SU-DHL-6 (cell line): Measurements from ENCODE around the gene LEMD3.
A peak's percentile ranks its signal among the peaks of the same experiment; 100 is the strongest.

ENCODE experiments used
- H2AFZ ChIP-seq: fragments of 200-600 bp; sonication (generic); 2 replicates; pipeline ENCODE4 v1.6.1; 2014; ENCODE audit warnings: low read depth, mild to moderate bottlenecking, moderate library complexity, mixed read lengths, antibody characterized with exemption, low read length; ENCODE audit not compliant: severe bottlenecking
- H3F3A ChIP-seq: fragments of 200-600 bp; shearing (Covaris generic); 2 replicates; pipeline ENCODE4 v1.6.0; 2016; ENCODE audit warnings: antibody characterized with exemption, mild to moderate bottlenecking; ENCODE audit not compliant: insufficient read depth
- H3K27ac ChIP-seq: fragments of 200-600 bp; sonication (generic); 2 replicates; pipeline ENCODE4 v1.5.1; 2016; ENCODE audit warnings: low read depth, mild to moderate bottlenecking, low read length, moderate library complexity, mixed read lengths
- H3K27me3 ChIP-seq: fragments of 200-600 bp; sonication (generic), shearing (Covaris generic); 2 replicates; pipeline ENCODE4 v1.6.0; 2014; ENCODE audit warnings: mild to moderate bottlenecking, low read length
- H3K36me3 ChIP-seq: fragments of 200-600 bp; sonication (generic); 2 replicates; pipeline ENCODE4 v1.6.1; 2014; ENCODE audit warnings: mild to moderate bottlenecking, low read length, mixed read lengths
- H3K4me2 ChIP-seq: fragments of 300-600, 200-600 bp; shearing (Covaris generic), sonication (generic); 2 replicates; pipeline ENCODE4 v1.6.0; 2014; ENCODE audit warnings: low read length, low read depth, mild to moderate bottlenecking; ENCODE audit not compliant: poor library complexity, severe bottlenecking
- H3K4me3 ChIP-seq: fragments of 200-600 bp; sonication (generic); 2 replicates; pipeline ENCODE4 v1.5.1; 2014; ENCODE audit warnings: antibody characterized with exemption, low read length, mild to moderate bottlenecking, mixed read lengths; ENCODE audit not compliant: insufficient read depth, poor library complexity, severe bottlenecking
- H3K79me2 ChIP-seq: fragments of 200-600 bp; sonication (generic); 2 replicates; pipeline ENCODE4 v1.6.1; 2014; ENCODE audit warnings: mild to moderate bottlenecking, low read length, moderate library complexity; ENCODE audit not compliant: insufficient read depth
- H3K9ac ChIP-seq: fragments of 200-600 bp; sonication (generic); 2 replicates; pipeline ENCODE4 v1.7.0; 2014; ENCODE audit warnings: mild to moderate bottlenecking, low read length
- H3K9me2 ChIP-seq: fragments of 200-600 bp; sonication (generic); replicated peaks from 2 replicates; pipeline ENCODE4 v1.6.1; 2014; ENCODE audit warnings: low read length; ENCODE audit not compliant: insufficient read depth
- H3K9me3 ChIP-seq: fragments of 200-600 bp; sonication (generic); 2 replicates; pipeline ENCODE4 v1.6.1; 2014; ENCODE audit warnings: low read length, mixed read lengths; ENCODE audit not compliant: insufficient read depth
- H4K20me1 ChIP-seq: fragments of 200-600 bp; sonication (generic); 2 replicates; pipeline ENCODE4 v1.6.1; 2014; ENCODE audit warnings: low read depth, mild to moderate bottlenecking, antibody characterized with exemption, low read length, moderate library complexity, mixed read lengths
- EZH2phosphoT487 ChIP-seq: fragments of 200-600 bp; sonication (generic), shearing (Covaris generic); conservative IDR thresholded peaks from 2 replicates; pipeline ENCODE4 v1.6.1; 2018; ENCODE audit warnings: mild to moderate bottlenecking, antibody characterized with exemption, low read length, moderate library complexity, mixed read lengths
- TF ChIP-seq, protein P1 (sequence below): fragments of 200-600 bp; sonication (generic); IDR thresholded peaks from one replicate; pipeline ENCODE4 v1.5.1; 2017; ENCODE audit warnings: antibody characterized with exemption, mild to moderate bottlenecking, low read length, moderate library complexity; ENCODE audit not compliant: insufficient read depth, poor library complexity, severe bottlenecking

Gene LEMD3

GRCh38 chr12:65187665-65188064 lies 18.3 kb downstream of the LEMD3 start:
- Histone ChIP-seq H3K9me2 (no peaks in the 10 kb centered on the region), H3K9ac (no peak overlapping the region), H3F3A (no peaks in the 10 kb centered on the region; the same call in 1 of the 2 replicates), H3K4me3 (no peak overlapping the region), H3K79me2 (peaks cover 100% of the 10 kb centered on the region), H3K27me3 (no peaks in the 10 kb centered on the region), H3K36me3 (no peaks in the 10 kb centered on the region; the same call in 1 of the 2 replicates), H3K4me2 (no peak overlapping the region), H4K20me1 (peaks cover 7% of the 10 kb centered on the region; the same call in 1 of the 2 replicates), H3K27ac (no peak overlapping the region), H3K9me3 (no peaks in the 10 kb centered on the region), H2AFZ (no peak overlapping the region)
- TF ChIP-seq EZH2phosphoT487 = no peak
- TF ChIP-seq, protein P1, sequence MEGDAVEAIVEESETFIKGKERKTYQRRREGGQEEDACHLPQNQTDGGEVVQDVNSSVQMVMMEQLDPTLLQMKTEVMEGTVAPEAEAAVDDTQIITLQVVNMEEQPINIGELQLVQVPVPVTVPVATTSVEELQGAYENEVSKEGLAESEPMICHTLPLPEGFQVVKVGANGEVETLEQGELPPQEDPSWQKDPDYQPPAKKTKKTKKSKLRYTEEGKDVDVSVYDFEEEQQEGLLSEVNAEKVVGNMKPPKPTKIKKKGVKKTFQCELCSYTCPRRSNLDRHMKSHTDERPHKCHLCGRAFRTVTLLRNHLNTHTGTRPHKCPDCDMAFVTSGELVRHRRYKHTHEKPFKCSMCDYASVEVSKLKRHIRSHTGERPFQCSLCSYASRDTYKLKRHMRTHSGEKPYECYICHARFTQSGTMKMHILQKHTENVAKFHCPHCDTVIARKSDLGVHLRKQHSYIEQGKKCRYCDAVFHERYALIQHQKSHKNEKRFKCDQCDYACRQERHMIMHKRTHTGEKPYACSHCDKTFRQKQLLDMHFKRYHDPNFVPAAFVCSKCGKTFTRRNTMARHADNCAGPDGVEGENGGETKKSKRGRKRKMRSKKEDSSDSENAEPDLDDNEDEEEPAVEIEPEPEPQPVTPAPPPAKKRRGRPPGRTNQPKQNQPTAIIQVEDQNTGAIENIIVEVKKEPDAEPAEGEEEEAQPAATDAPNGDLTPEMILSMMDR = no peak

GRCh38 chr12:65188179-65188701 lies 18.9 kb downstream of the LEMD3 start:
- H3K79me2 ChIP-seq = peaks cover 100% of the 10 kb centered on the region
- no peak overlapping the region for H3K27ac ChIP-seq

GRCh38 chr12:65189028-65189718 lies 19.8 kb downstream of the LEMD3 start:
- Histone ChIP-seq H3K4me3 (no peak overlapping the region), H2AFZ (no peak overlapping the region), H3K27ac (no peak overlapping the region), H3F3A (no peaks in the 10 kb centered on the region; the same call in 1 of the 2 replicates), H3K27me3 (no peaks in the 10 kb centered on the region), H3K4me2 (peak overlapping the region; percentile 32), H3K79me2 (peaks cover 100% of the 10 kb centered on the region), H4K20me1 (peaks cover 9% of the 10 kb centered on the region; the same call in 1 of the 2 replicates), H3K9me3 (no peaks in the 10 kb centered on the region), H3K9me2 (no peaks in the 10 kb centered on the region), H3K9ac (no peak overlapping the region), H3K36me3 (no peaks in the 10 kb centered on the region; the same call in 1 of the 2 replicates)
- TF ChIP-seq, protein P1 = no peak
- TF ChIP-seq EZH2phosphoT487 = no peak

More at GRCh38 chr12:65188179-65188701, 18.9 kb downstream of the LEMD3 start:
- Histone ChIP-seq H4K20me1 (peaks cover 9% of the 10 kb centered on the region; the same call in 1 of the 2 replicates), H3K36me3 (no peaks in the 10 kb centered on the region; the same call in 1 of the 2 replicates), H3K9me2 (no peaks in the 10 kb centered on the region), H3K27me3 (no peaks in the 10 kb centered on the region), H3K9me3 (no peaks in the 10 kb centered on the region), H3K9ac (no peak overlapping the region), H3K4me3 (no peak overlapping the region), H3F3A (no peaks in the 10 kb centered on the region; the same call in 1 of the 2 replicates), H3K4me2 (peak overlapping the region; percentile 32), H2AFZ (no peak overlapping the region)
- TF ChIP-seq, protein P1 = no peak
- TF ChIP-seq EZH2phosphoT487 = no peak
